SK-N-SH (cell line): Measurements from ENCODE around the gene GADL1. TPM values are rescaled to one million over a fixed set of nuclear protein-coding genes. Genes with fewer than 3 reads are reported as not detected.

ENCODE experiments used
- CTCF ChIA-PET: fragments of 300-600, 350-600 bp; formaldehyde crosslinking; extraction: SDS; loops from one replicate; lab custom pipeline; 2021; lab: Yijun Ruan, JAX
- POLR2A ChIA-PET: fragments of 350-600 bp; sonication (Branson Sonifier 250); formaldehyde crosslinking; extraction: SDS; loops from one replicate; lab custom pipeline; 2020; ENCODE audit warnings: antibody characterized with exemption, inconsistent platforms; lab: Yijun Ruan, JAX
- DNase-seq: peaks from one replicate; pipeline ENCODE4 v3.0.0; 2012
- H2AFZ ChIP-seq: fragments of 200-600 bp; sonication (generic); 2 replicates; pipeline ENCODE4 v1.8.1; 2016; ENCODE audit warnings: antibody characterized with exemption, mild to moderate bottlenecking, low read depth
- H3F3A ChIP-seq: fragments of 200-600 bp; sonication (generic); replicated peaks from 2 replicates; pipeline ENCODE3; 2016; ENCODE audit warnings: antibody characterized with exemption, mild to moderate bottlenecking; ENCODE audit not compliant: insufficient read depth
- H3K27ac ChIP-seq, 2 experiments: fragments of 200-500 bp in 1 of 2; fragments of 200-600 bp in 1 of 2; sonication (Bioruptor generic) in 1 of 2; sonication (generic), shearing (Covaris generic) in 1 of 2; 2 replicates each; pipeline versions ENCODE4 v1.5.1 to v1.6.1; 2014 to 2016; ENCODE audit warnings: low read depth in 2 of 2, inconsistent platforms in 1 of 2, low read length in 1 of 2, mild to moderate bottlenecking in 1 of 2, mixed read lengths in 1 of 2
- H3K27me3 ChIP-seq: fragments of 200-600 bp; sonication (generic), shearing (Covaris generic); 2 replicates; pipeline ENCODE4 v1.6.1; 2016; ENCODE audit warnings: mixed run types; ENCODE audit not compliant: insufficient read depth
- H3K36me3 ChIP-seq, 2 experiments: fragments of 200-500 bp in 1 of 2; fragments of 200-600 bp in 1 of 2; sonication (Bioruptor generic) in 1 of 2; sonication (generic) in 1 of 2; replicated peaks in 1 of 2; 2 replicates each; pipeline versions ENCODE3 to v1.5.1; 2014 to 2016; ENCODE audit warnings: low read length in 1 of 2, mild to moderate bottlenecking in 1 of 2; ENCODE audit not compliant: insufficient read depth in 2 of 2, control insufficient read depth in 1 of 2
- H3K4me1 ChIP-seq, 2 experiments: fragments of 200-500 bp in 1 of 2; fragments of 200-600 bp in 1 of 2; sonication (Bioruptor generic) in 1 of 2; sonication (generic), shearing (Covaris generic) in 1 of 2; 2 replicates each; pipeline versions ENCODE4 v1.5.1 to v1.6.1; 2014 to 2016; ENCODE audit warnings: low read depth in 1 of 2, low read length in 1 of 2, mixed run types in 1 of 2; ENCODE audit not compliant: insufficient read depth in 2 of 2, control insufficient read depth in 1 of 2
- H3K4me2 ChIP-seq: fragments of 200-600 bp; sonication (generic), shearing (Covaris generic); 2 replicates; pipeline ENCODE4 v1.6.1; 2017; ENCODE audit warnings: mixed run types
- H3K4me3 ChIP-seq, 2 experiments: fragments of 200-500 bp in 1 of 2; fragments of 200-600 bp in 1 of 2; sonication (Bioruptor generic) in 1 of 2; sonication (generic), shearing (Covaris generic) in 1 of 2; 2 replicates each; pipeline versions ENCODE4 v1.5.1 to v1.8.1; 2014 to 2016; ENCODE audit warnings: low read depth in 2 of 2, inconsistent platforms in 1 of 2, low read length in 1 of 2, mild to moderate bottlenecking in 1 of 2, mixed read lengths in 1 of 2, moderate library complexity in 1 of 2
- H3K79me2 ChIP-seq: fragments of 200-600 bp; sonication (generic); 2 replicates; pipeline ENCODE4 v1.8.1; 2017; ENCODE audit warnings: mild to moderate bottlenecking; ENCODE audit not compliant: insufficient read depth
- H3K9ac ChIP-seq: fragments of 200-600 bp; sonication (generic); 2 replicates; pipeline ENCODE4 v1.6.1; 2017; ENCODE audit warnings: mixed run types
- H3K9me2 ChIP-seq: fragments of 200-600 bp; sonication (generic); 2 replicates; pipeline ENCODE4 v1.6.1; 2017; ENCODE audit warnings: mixed run types
- H3K9me3 ChIP-seq: fragments of 200-600 bp; sonication (generic); 2 replicates; pipeline ENCODE4 v1.6.1; 2017; ENCODE audit warnings: mixed run types, mild to moderate bottlenecking, moderate library complexity
- H4K20me1 ChIP-seq: fragments of 200-600 bp; sonication (generic); 2 replicates; pipeline ENCODE4 v1.6.1; 2017; ENCODE audit warnings: mild to moderate bottlenecking, mixed run types; ENCODE audit not compliant: insufficient read depth
- ELF1 ChIP-seq: IDR thresholded peaks from 2 replicates; pipeline ENCODE4 v1.4.0; 2012
- EZH2phosphoT487 ChIP-seq: fragments of 200-600 bp; sonication (generic); IDR thresholded peaks from 2 replicates; pipeline ENCODE4 v1.6.1; 2017; ENCODE audit warnings: low read depth, mixed run types, mild to moderate bottlenecking, antibody characterized with exemption, moderate library complexity, borderline replicate concordance
- JUND ChIP-seq: IDR thresholded peaks from 2 replicates; pipeline ENCODE4 v1.4.0; 2012
- MEF2A ChIP-seq: IDR thresholded peaks from 2 replicates; pipeline ENCODE4 v1.4.0; 2012; ENCODE audit warnings: low read depth, borderline replicate concordance
- NFIC ChIP-seq: IDR thresholded peaks from 2 replicates; pipeline ENCODE4 v1.4.0; 2012; ENCODE audit warnings: borderline replicate concordance
- NRF1 ChIP-seq: IDR thresholded peaks from 2 replicates; pipeline ENCODE4 v1.6.1; 2012; ENCODE audit warnings: low read depth, mild to moderate bottlenecking, low read length
- RAD21 ChIP-seq: IDR thresholded peaks from 2 replicates; pipeline ENCODE4 v1.6.1; 2012; ENCODE audit warnings: mild to moderate bottlenecking, low read length
- TAF1 ChIP-seq: IDR thresholded peaks from 2 replicates; pipeline ENCODE4 v1.6.1; 2012; ENCODE audit warnings: low read depth, mild to moderate bottlenecking, low read length, moderate library complexity, borderline replicate concordance
- TCF12 ChIP-seq: IDR thresholded peaks from 2 replicates; pipeline ENCODE4 v1.4.0; 2012
- whole genome bisulfite sequencing: methylation state at CpG from one replicate; pipeline ENCODE4 v1.1.6; 2017; ENCODE audit warnings: low lambda C conversion rate; 5-methylcytosine and 5-hydroxymethylcytosine counted together
- polyA plus RNA-seq, 3 experiments: library from polyadenylated mRNA; depleted of rRNA; stranded (reverse); fragments of >200 nt; gene quantifications; 2 replicates each; pipeline ENCODE4 v1.2.3, GENCODE V29; 2012
- TF ChIP-seq, protein P1 (sequence below): IDR thresholded peaks from 2 replicates; pipeline ENCODE4 v1.4.0; 2012; ENCODE audit warnings: low read depth, borderline replicate concordance
- TF ChIP-seq, protein P2 (sequence below): fragments of 150-350 bp; IDR thresholded peaks from 2 replicates; pipeline ENCODE4 v1.6.1; 2016; ENCODE audit warnings: mild to moderate bottlenecking, low read depth, low read length
- TF ChIP-seq, protein P3 (sequence below): IDR thresholded peaks from 2 replicates; pipeline ENCODE4; 2012

GADL1 gene
- polyA plus RNA-seq, 1 of the 3 experiments (the other 2 are of a cell fraction) = not detected

DNA sequence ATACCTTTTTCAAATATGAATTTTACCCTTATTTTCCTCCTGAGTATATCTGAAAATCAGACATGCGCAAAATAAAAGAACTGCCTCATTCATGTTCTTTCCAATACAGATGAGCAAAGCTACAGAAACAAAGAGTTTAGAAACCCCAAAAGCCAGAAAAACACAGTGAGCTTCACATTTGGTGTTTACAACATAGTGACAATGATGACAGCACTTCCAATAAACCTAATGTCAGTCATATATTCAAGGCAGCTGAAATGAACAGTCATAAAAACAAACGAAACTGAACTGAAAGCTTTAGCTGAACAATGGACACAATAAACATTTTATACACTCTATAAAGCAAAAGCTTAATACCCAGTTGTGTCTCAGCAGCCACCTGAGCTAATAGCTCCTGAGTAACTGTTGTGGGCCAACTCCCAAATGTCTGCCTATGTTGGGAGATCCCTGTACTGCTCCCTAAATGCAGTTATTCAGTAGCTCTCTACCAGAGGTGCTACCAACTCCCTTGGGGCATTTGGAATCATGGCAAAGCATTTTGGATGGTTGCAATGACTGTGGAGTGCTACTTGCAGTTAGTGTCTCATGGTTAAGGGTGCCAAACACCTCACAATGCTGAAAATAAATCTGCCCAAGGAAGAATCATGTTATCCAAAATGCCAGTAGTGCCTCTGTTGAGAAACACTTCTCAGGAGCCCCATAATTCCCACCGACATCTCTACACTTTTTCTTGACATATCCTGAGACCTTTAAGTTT is 156.5 kb downstream of the GADL1 start:
- ChIA-PET CTCF (interaction anchor here (0.6 to 1.0 kb wide), 4 partner anchors 11 to 1731 kb away, joined by 3 read pairs; no protein-coding TSS in a partner anchor), POLR2A (no interaction called here)
- Histone ChIP-seq H3K27ac (no peak overlapping the region), H3K27me3 (no peaks in the 10 kb centered on the region), H3K36me3 (no peaks in the 10 kb centered on the region), H3K79me2 (no peaks in the 10 kb centered on the region), H3K4me1 (no peaks in the 10 kb centered on the region), H3K4me2 (no peak overlapping the region), H3K9me3 (no peaks in the 10 kb centered on the region), H3F3A (no peaks in the 10 kb centered on the region), H4K20me1 (no peaks in the 10 kb centered on the region), H3K4me3 (no peak overlapping the region), H2AFZ (no peak overlapping the region; the same call in 1 of the 2 replicates), H3K9me2 (no peaks in the 10 kb centered on the region)
- DNase-seq = no peak
- WGBS = 65% methylated on average over 3 of the region's 3 CpGs
- TF ChIP-seq JUND (no peak), TAF1 (no peak), MEF2A (no peak), NRF1 (no peak), NFIC (no peak), RAD21 (no peak), TCF12 (no peak), ELF1 (no peak), EZH2phosphoT487 (no peak)
- TF ChIP-seq, protein P1, sequence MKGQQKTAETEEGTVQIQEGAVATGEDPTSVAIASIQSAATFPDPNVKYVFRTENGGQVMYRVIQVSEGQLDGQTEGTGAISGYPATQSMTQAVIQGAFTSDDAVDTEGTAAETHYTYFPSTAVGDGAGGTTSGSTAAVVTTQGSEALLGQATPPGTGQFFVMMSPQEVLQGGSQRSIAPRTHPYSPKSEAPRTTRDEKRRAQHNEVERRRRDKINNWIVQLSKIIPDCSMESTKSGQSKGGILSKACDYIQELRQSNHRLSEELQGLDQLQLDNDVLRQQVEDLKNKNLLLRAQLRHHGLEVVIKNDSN = no peak
- TF ChIP-seq, protein P2, sequence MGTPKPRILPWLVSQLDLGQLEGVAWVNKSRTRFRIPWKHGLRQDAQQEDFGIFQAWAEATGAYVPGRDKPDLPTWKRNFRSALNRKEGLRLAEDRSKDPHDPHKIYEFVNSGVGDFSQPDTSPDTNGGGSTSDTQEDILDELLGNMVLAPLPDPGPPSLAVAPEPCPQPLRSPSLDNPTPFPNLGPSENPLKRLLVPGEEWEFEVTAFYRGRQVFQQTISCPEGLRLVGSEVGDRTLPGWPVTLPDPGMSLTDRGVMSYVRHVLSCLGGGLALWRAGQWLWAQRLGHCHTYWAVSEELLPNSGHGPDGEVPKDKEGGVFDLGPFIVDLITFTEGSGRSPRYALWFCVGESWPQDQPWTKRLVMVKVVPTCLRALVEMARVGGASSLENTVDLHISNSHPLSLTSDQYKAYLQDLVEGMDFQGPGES = no peak
- TF ChIP-seq, all 33 proteins: peak for 0
- no peak overlapping the region for H3K9ac ChIP-seq

DNA sequence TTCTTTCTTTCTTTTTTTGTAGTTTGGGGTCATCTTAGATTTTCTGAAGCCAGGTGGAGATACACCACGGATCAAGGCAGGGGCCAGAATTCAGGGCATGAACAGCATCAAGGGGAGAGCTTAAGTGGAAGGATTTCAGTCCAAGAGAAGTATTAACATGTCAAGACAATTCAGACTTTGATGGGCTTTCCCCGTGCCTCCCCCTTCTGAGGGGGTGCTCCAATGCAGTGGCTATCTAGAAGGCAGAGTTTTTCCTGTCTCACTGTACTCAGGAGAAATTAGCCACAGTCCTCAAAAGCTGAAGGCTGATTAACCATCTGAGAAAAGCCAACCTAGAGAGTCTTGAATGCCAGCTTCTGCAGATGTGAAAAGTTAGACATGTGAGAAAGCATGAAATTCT is 160.8 kb downstream of the GADL1 start:
- Histone ChIP-seq H4K20me1 (no peaks in the 10 kb centered on the region), H3K27me3 (no peaks in the 10 kb centered on the region), H3K4me1 (peaks cover 0 to 11% of the 10 kb centered on the region in 2 experiments; a peak in 2 of 4 replicates), H3K9ac (no peak overlapping the region), H3K9me3 (no peaks in the 10 kb centered on the region), H3K4me3 (no peak overlapping the region), H3F3A (no peaks in the 10 kb centered on the region), H3K36me3 (no peaks in the 10 kb centered on the region), H3K4me2 (no peak overlapping the region), H3K9me2 (no peaks in the 10 kb centered on the region), H3K27ac (no peak overlapping the region), H3K79me2 (no peaks in the 10 kb centered on the region), H2AFZ (no peak overlapping the region)
- TF ChIP-seq, protein P3, sequence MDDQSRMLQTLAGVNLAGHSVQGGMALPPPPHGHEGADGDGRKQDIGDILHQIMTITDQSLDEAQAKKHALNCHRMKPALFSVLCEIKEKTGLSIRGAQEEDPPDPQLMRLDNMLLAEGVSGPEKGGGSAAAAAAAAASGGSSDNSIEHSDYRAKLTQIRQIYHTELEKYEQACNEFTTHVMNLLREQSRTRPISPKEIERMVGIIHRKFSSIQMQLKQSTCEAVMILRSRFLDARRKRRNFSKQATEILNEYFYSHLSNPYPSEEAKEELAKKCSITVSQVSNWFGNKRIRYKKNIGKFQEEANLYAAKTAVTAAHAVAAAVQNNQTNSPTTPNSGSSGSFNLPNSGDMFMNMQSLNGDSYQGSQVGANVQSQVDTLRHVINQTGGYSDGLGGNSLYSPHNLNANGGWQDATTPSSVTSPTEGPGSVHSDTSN = no peak
- DNase-seq = no peak
- ChIA-PET POLR2A (no interaction called here), CTCF (interaction anchor here (0.9 to 1.3 kb wide), 2 partner anchors 9 to 35 kb away, joined by 3 to 4 read pairs; no protein-coding TSS in a partner anchor)
- 79% methylated on average over 2 of the region's 2 CpGs for WGBS
